Natural killer cell treated with Interleukin-12 subunit alpha and Interleukin-12 subunit beta and Interleukin-15 and Interleukin-18, amount 100 ng/mL, for 72 hours (primary cell): Measurements from ENCODE around the gene BARHL1. TPM values are rescaled to one million over a fixed set of nuclear protein-coding genes. Genes with fewer than 3 reads are reported as not detected.

ENCODE experiments used
- ATAC-seq, 2 donors: fragments of 150-1000 bp; cut with Tn5 transposase in 1 of 2; sonication (Bioruptor Pico), chemical (Tn5 transposase) in 1 of 2; 2 replicates each; pipeline ENCODE4 v1.10.0; 2021
- DNase-seq: peaks from one replicate; pipeline ENCODE4 v3.0.0; 2022; ENCODE audit warnings: low spot score
- H3K27ac Mint-ChIP-seq, 2 donors: 1 replicate in 1 of 2; 2 replicates in 1 of 2; pipeline ENCODE4 v1.8.0; 2022; ENCODE audit warnings: mixed read lengths in 2 of 2, mild to moderate bottlenecking in 1 of 2, moderate library complexity in 1 of 2
- H3K27me3 Mint-ChIP-seq, 2 donors: 1 replicate in 1 of 2; 2 replicates in 1 of 2; pipeline ENCODE4 v1.8.0; 2022; ENCODE audit warnings: mixed read lengths in 2 of 2
- H3K36me3 Mint-ChIP-seq: one replicate; pipeline ENCODE4 v1.8.0; 2022; ENCODE audit warnings: mixed read lengths
- H3K4me1 Mint-ChIP-seq, 2 donors: 1 replicate in 1 of 2; 2 replicates in 1 of 2; pipeline ENCODE4 v1.8.0; 2022; ENCODE audit warnings: low read depth in 2 of 2, mixed read lengths in 2 of 2, mild to moderate bottlenecking in 1 of 2
- H3K4me3 Mint-ChIP-seq: one replicate; pipeline ENCODE4 v1.8.0; 2022; ENCODE audit warnings: mixed read lengths
- H3K9me3 Mint-ChIP-seq: 2 replicates; pipeline ENCODE4 v1.8.0; 2022; ENCODE audit warnings: mixed read lengths
- total RNA-seq, 2 donors: library from RNA; stranded (reverse); gene quantifications; one replicate each; pipeline ENCODE4 v1.2.3, GENCODE V29; 2022

BARHL1 gene
- total RNA-seq, 2 donors from 2014 or later = not detected

DNA sequence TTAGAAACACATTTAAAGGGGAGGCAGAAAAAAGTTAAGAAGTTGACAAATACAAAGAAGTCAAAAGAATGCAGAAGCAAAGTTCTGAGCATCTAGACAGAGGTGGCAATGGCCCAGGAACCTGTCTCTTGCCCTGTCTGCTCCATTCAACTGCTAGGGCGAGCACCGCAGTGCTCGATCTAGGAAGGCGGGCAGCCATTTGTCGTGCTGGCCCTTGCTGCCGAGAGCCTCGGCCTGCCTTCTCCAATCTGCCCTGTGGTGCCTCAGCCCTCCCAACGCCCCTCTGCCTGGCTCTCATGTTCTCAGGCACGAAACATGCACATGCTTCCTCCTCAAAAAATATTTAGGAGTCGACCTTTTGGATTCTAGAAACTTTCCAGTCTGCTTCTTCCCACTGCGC lies 45.2 kb downstream of the BARHL1 start:
- H3K9me3 Mint-ChIP-seq = no peaks in the 10 kb centered on the region
- no peaks in the 10 kb centered on the region for H3K27me3 Mint-ChIP-seq
- no peak overlapping the region for H3K4me3 Mint-ChIP-seq
- ATAC-seq (no peak), DNase-seq (no peak)
- H3K4me1 Mint-ChIP-seq = no peaks in the 10 kb centered on the region
- no peak overlapping the region for H3K27ac Mint-ChIP-seq
- H3K36me3 Mint-ChIP-seq = peaks cover 11% of the 10 kb centered on the region

DNA sequence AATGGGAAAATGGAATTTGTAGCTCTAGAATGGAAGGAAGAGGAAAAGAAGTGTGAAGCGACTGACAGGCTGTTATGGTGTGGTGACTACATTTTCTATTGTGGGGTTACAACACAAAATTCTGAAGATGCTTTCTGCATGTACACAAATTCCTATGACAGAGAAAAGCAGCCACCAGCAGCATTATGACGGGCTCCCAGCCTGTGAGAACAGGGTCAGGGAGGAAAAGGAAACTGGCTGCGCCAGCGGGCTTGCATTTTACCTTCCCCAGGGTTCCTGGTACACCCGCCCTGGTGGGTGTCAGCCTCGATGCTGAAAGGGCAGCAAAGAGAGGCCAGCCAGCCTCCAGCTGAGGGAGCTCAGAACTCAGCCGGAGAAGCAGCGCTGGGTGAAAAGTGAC lies 46.3 kb downstream of the BARHL1 start:
- Mint-ChIP-seq H3K27me3 (no peaks in the 10 kb centered on the region), H3K4me3 (no peak overlapping the region)

DNA sequence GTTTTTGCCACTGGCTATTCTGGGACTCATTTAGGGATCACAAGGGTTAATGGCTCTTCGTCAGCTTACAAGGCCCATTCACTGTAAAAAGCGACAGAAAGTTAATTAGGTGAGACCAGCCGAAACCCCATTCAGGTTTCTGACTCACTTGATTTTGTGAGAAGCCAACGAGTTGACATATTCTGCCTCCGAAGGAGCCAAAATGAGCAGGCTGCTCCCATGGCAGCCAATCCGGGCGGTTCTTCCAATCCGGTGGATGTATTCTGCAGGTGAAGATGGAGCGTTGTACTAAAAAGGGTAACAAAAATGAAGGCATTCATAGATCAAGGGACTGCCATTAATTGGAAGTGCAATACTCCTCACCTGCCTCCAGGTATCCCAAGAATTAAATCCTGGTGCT lies 47.7 kb downstream of the BARHL1 start:
- no peak for ATAC-seq

More for the DNA sequence above, 46.3 kb downstream of the BARHL1 start:
- DNase-seq (no peak), ATAC-seq (no peak)
- H3K4me1 Mint-ChIP-seq = no peaks in the 10 kb centered on the region
- H3K27ac Mint-ChIP-seq = peak overlapping the region in 1 of 2 donors; percentile 14
- no peaks in the 10 kb centered on the region for H3K9me3 Mint-ChIP-seq
- peaks cover 11% of the 10 kb centered on the region for H3K36me3 Mint-ChIP-seq

DNA sequence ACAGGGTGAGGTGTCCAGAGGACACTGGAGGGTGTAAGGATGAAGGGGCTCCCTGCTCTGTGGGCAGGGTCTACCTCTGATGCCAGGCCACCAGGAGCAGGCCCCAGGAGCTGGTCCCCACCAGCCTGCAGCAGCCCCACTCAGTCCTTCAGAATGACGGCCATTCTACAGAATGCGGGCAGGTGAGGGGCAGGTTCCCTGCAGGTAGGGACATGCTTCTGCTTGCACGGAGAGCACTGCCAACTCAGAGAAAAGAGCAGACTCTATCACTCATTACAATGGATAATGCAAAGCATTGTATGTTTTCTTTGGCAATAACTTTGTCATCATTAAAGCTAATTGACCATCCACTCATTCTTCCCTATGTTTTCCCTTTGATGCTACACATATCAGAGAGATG lies 48.4 kb downstream of the BARHL1 start:
- Mint-ChIP-seq H3K36me3 (peaks cover 11% of the 10 kb centered on the region), H3K9me3 (no peaks in the 10 kb centered on the region), H3K4me3 (no peak overlapping the region), H3K4me1 (no peaks in the 10 kb centered on the region), H3K27me3 (no peaks in the 10 kb centered on the region), H3K27ac (no peak overlapping the region)
- no peak for ATAC-seq
- DNase-seq = no peak

More for the DNA sequence above, 47.7 kb downstream of the BARHL1 start:
- H3K4me3 Mint-ChIP-seq = no peak overlapping the region
- H3K27me3 Mint-ChIP-seq = no peaks in the 10 kb centered on the region
- H3K9me3 Mint-ChIP-seq = no peaks in the 10 kb centered on the region
- no peak overlapping the region for H3K27ac Mint-ChIP-seq
- no peak for DNase-seq
- H3K4me1 Mint-ChIP-seq = no peaks in the 10 kb centered on the region
- peaks cover 11% of the 10 kb centered on the region for H3K36me3 Mint-ChIP-seq

DNA sequence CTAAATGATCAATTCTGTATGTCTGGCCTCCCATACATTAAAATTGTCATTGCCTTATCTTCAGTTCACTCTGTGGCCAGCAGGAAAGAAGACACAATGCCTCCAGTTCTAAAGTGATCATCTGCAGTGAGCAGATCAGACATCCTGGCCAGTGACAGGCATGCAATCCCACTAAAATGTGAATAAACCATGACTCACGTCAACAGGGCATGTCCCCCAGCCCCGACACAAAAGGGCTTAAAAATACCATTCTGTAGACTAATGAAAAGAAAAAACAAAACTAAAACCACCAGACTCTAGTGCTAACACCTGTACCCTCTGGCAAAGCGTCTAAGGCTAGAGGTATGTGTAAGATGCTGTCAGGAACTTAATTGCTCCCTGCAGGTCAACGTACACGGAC lies 48.9 kb downstream of the BARHL1 start:
- Mint-ChIP-seq H3K4me3 (no peak overlapping the region), H3K9me3 (no peaks in the 10 kb centered on the region), H3K27ac (no peak overlapping the region), H3K4me1 (no peaks in the 10 kb centered on the region), H3K36me3 (peaks cover 11% of the 10 kb centered on the region), H3K27me3 (no peaks in the 10 kb centered on the region)
- ATAC-seq (no peak), DNase-seq (no peak)

DNA sequence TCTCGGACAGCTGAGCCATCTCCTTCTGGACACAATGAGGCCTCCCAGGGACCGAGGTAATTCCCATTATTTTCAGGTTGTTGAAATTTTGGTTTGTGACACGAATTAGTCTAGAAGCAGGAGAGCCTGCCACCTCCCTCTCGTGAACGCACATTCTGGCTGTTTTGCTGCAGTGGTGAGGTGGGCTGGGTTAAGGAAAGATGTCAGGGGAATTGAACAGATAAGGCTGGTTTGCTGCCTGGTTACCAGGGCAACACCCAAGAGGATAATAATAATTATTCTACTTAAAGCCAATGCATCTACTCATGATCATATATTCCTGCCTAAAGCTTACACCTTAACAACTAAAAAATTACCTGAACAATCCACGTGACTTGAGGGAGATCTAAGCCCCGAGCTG lies 49.3 kb downstream of the BARHL1 start:
- DNase-seq (no peak), ATAC-seq (no peak)
- Mint-ChIP-seq H3K9me3 (no peaks in the 10 kb centered on the region), H3K27me3 (no peaks in the 10 kb centered on the region), H3K27ac (no peak overlapping the region), H3K4me3 (no peak overlapping the region), H3K36me3 (peaks cover 11% of the 10 kb centered on the region), H3K4me1 (no peaks in the 10 kb centered on the region)

DNA sequence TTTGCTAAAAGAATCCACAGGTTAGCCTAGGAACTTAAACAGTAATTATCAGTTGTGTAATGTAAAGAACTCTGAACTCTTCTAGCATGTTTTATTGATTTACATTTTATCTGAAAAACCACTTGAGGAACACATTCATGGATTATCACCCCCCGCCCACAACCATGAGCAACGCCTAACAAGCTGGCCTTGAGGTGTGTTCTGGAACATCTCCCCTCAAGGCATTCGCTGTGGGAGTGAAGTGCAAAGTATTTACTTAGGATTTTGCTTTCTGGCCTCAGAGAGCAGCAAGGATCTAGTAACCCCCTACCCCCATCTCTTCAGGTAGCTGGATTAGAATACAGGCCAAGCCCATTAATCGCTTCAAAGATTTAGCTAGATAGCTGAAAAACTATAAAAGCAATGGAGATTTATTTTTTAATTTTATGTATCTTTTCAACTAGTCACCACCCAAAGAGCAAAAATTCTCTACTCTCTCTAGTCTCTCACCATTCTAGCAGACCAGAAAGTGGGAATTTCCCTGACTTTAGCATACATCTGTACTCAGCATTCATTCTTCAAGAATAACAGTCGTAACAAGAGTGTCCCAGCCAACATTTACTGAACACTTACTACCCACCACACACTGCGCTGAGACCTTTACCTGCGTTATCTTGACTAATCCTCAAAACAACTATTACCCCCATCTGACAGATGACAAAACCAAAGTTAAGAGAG lies 50.2 kb downstream of the BARHL1 start:
- Mint-ChIP-seq H3K4me1 (no peaks in the 10 kb centered on the region), H3K27ac (no peak overlapping the region), H3K27me3 (no peaks in the 10 kb centered on the region), H3K4me3 (no peak overlapping the region), H3K9me3 (no peaks in the 10 kb centered on the region), H3K36me3 (peaks cover 11% of the 10 kb centered on the region)
- ATAC-seq (no peak), DNase-seq (no peak)

DNA sequence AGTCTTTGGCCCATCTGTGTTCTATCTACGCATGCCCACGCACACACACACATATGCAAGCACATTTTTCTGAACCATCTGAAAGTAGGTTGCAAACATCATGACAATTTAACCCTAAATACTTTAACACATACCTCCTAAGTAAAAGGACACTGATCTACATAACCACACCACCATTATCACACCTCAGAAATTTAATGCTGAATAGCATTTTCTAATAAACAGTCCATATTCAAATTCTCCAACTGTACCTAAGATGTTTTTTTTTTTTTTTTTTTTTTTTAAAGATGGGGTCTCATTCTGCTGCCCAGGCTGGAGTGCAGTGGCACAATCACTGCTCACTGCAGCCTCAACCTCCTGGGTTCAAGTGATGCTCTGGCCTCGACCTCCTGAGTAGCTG lies 51.9 kb downstream of the BARHL1 start:
- Mint-ChIP-seq H3K36me3 (peaks cover 5% of the 10 kb centered on the region), H3K27me3 (no peaks in the 10 kb centered on the region), H3K4me1 (no peaks in the 10 kb centered on the region), H3K27ac (no peak overlapping the region), H3K9me3 (no peaks in the 10 kb centered on the region), H3K4me3 (no peak overlapping the region)
- ATAC-seq = no peak
- no peak for DNase-seq

DNA sequence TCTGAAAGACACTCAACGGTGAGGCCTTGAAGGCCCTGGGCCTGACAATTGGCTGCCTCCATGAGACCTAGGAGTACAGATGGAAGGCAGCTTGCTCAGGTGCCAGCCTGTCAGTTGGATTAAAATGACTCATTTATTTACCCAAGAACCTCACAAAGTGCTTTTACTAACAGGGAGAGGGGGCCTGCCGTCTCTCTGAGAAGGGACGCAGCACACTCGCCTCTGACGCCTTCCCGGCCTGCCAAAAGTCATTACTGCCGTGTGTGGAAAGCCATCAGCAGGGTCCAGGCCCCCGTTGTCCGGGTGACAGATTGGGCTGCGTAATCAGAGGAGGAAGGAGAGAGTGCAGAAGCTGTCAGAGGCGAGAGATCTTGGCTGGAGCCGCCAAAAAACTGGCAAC lies 54.9 kb downstream of the BARHL1 start:
- DNase-seq (no peak), ATAC-seq (no peak)
- Mint-ChIP-seq H3K36me3 (no peaks in the 10 kb centered on the region), H3K9me3 (no peaks in the 10 kb centered on the region), H3K27me3 (no peaks in the 10 kb centered on the region), H3K4me1 (no peaks in the 10 kb centered on the region), H3K4me3 (no peak overlapping the region), H3K27ac (no peak overlapping the region)

DNA sequence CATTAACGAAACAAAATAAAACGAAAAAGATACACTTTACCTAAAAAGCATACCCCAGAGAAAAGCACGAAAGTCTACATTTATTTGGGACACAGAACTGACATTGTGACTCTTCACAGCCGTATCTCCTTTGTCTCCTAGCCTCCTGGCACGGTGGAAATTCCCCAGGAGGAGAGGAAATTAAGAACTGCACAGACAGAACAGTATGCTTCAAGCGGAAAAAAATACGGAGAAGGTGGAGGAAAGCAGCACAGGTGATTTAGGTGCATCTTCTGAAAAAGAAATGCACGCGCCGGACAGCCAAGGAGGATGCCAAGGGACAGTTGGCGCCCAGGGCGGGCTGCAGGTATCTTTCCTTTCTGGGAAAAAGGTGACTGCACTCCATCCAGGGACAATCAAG lies 55.4 kb downstream of the BARHL1 start:
- Mint-ChIP-seq H3K27ac (no peak overlapping the region), H3K4me1 (no peaks in the 10 kb centered on the region), H3K36me3 (no peaks in the 10 kb centered on the region), H3K4me3 (no peak overlapping the region), H3K9me3 (no peaks in the 10 kb centered on the region), H3K27me3 (no peaks in the 10 kb centered on the region)
- DNase-seq = no peak
- ATAC-seq = no peak

DNA sequence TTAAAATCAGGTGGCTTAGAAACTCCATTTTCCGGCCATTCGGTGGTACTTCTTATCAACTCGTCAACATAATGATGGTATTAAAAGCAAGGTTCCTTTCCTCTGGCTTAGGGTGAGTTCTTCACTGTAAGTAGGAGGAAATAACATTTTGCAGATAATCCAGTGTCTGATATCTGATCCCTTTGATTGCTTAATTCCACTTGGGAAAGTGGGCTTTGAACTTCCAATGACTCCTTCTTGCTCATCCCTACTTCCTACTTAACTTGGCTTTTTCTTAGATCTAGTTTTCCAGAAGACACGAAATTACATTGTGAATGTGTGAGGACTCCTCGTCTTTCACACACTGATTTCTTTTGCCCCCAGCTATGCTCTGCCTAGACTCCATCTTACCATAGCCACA lies 55.8 kb downstream of the BARHL1 start:
- DNase-seq = no peak
- ATAC-seq = no peak
- Mint-ChIP-seq H3K27me3 (no peaks in the 10 kb centered on the region), H3K36me3 (no peaks in the 10 kb centered on the region), H3K9me3 (no peaks in the 10 kb centered on the region), H3K27ac (no peak overlapping the region), H3K4me1 (no peaks in the 10 kb centered on the region), H3K4me3 (no peak overlapping the region)

DNA sequence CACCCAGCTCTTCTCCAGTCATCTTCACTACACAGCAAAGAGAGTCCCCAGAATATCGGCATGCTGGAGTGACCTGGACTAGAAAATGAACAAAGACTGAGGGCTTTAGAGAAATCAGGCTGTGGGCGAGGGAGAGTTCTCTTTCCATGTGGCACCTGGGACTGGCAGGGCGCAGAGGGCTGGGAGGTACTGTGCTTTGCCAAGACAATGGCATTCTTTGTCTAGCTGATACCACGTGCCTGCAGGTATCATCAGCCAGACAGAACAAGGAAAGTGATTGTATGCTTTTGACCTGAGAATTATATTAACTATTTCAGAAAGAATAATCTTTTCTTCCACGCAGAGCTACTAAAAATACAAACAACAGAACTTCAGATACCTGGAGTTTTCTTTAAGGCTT lies 56.9 kb downstream of the BARHL1 start:
- Mint-ChIP-seq H3K9me3 (no peaks in the 10 kb centered on the region), H3K36me3 (peaks cover under 1% of the 10 kb centered on the region), H3K4me1 (no peaks in the 10 kb centered on the region), H3K27ac (no peak overlapping the region), H3K27me3 (no peaks in the 10 kb centered on the region), H3K4me3 (no peak overlapping the region)
- ATAC-seq (no peak), DNase-seq (no peak)
